GM23248 (cell line): ENCODE results near the gene LPP.

Experiments used
- EZH2 ChIP-seq: fragments of 200-600 bp; sonication (generic); IDR thresholded peaks from 2 replicates; pipeline ENCODE4 v1.6.1; 2018; ENCODE audit warnings: antibody characterized with exemption, mild to moderate bottlenecking; ENCODE audit not compliant: insufficient read depth, poor library complexity, severe bottlenecking
- EZH2phosphoT487 ChIP-seq: fragments of 200-600 bp; sonication (generic); IDR thresholded peaks from 2 replicates; pipeline ENCODE4 v1.6.1; 2018; ENCODE audit warnings: antibody characterized with exemption, moderate library complexity, mild to moderate bottlenecking, low read depth; ENCODE audit not compliant: insufficient read depth

DNA sequence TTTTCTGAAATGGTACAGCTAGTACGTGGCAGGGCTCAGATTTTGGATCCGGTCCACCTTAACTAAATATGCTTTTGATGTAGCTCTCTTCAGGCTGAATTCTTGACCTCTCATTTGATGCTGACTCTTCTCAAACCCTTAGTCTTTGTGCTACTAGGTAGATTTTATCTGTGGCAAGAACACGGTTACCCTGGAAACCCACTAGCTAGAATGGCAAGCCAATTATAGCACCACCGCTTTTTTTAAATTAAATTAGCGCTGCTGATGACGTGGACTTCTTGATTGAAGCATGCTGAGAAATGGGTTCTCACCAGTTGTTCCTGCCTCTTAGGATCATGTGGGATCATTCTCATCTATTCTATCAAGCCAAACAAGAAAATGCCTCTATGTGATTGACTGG, 421.5 kb downstream of the LPP start:
- TF ChIP-seq EZH2 (no peak), EZH2phosphoT487 (no peak)
